GM18858 (cell line): ENCODE results near the gene CPHXL2.

ENCODE experiments used
- ATAC-seq: cut with Tn5 transposase; IDR thresholded peaks from one replicate; pipeline ENCODE4 v1.9.1; 2021; ENCODE audit not compliant: unreplicated experiment

Gene CPHXL2

DNA sequence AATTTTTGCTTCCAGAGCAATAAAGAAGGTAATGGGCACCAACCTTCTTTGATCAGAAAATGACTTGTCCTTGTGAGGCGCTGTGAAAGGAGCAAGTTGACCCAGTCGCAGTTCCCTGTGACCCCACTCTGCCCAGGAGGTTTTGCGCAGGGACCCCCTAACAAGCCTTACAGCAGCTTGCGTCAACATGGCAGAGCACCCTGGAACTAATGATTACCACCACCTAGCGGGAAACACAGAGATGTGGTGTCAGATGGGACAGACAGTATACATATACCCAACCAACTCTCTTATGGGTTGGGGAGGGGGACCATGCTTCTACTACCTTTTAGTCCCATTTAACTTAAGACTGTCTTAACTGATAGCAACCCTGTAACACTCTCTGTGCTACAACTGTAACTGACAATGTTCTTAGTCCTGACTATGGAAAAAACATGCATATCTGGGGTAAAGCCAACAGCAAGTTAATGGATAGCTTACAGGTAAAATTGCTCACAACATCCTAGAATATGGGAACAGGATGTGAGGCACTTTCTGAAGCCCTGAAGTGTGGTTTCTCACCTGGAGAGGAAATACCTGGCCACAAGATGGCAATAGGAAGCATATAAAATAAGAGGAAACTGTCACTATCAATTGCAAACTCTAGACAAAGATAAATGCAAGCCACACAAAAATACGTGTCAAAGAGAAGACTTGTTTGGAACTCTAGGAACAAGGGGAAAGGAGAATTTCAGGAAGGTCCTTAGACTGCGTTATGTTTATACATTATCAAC lies 32.4 kb downstream of the CPHXL2 start:
- no peak for ATAC-seq

DNA sequence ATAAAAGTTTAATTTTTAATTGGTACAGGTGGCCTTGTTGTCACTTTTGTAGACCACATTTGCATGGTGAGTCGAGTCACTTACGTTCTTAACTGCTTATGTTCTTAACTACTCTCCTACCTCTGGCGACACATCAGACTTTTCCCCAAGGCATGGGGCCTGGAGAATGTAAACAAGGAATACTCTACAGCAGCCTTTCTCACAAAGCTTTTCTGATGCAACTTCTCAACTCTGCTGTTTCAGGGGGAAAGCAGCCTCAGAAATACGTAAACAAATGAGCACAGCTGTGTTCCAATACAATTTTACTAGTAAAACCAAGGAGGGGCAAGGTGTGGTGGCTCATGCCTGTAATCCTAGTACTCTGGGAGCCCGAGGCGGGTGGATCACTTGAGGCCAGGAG lies 36.2 kb downstream of the CPHXL2 start:
- no peak for ATAC-seq

DNA sequence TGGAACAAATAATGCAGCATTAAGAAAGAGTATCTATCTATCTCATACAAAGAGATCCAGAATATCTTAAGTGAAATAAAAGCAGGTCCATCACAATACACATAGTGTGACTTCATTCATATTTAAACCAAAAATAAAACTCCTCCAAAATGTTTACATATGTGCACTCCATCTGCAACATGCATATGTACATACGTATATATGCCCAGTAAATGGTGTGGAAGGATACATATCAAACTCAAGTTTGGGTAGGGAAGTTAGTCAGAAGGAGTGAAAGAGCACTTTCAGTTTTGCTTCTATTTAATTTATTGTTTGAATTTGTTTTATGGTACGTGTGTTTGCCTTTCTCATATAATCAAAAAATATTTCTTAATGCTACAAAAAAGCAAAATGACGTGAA lies 41.8 kb downstream of the CPHXL2 start:
- ATAC-seq = no peak

DNA sequence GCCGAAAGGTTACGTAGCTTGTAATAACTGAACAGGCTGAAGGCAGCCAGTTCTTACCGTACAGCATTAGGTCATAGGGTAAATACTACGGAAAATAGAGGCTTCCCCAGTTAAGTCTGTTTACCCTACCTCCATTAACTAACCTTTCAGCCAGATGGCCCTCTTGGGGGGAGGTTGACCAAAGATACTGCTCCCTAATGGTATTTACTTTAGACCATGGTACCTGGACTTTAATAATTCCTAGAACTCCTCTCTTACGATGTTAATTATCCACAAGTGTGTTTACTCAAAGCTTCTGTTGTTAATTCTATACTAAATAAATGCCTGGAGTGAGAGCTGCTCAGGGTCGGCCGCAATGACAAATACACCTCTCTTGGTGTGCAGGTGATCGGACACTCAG lies 44.0 kb downstream of the CPHXL2 start:
- ATAC-seq = no peak

DNA sequence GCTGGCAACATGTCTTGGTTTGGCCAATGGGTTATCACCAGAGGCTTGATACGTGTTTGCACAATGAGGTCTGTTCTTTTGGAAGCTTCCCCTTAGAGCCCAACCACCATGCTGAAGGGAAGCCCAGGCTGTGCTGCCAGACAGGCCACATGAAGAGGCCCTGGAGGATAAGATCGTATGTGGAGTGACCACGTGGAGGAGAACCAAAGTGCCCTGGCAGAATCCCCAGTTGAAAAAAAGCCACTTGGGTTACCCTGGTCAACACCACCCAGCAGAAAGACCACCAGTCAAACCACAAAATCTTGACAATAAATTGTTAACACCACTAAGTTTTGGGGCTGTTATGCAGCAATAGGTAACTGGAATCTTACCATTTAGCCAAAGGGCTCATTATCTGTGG lies 46.8 kb downstream of the CPHXL2 start:
- ATAC-seq = no peak

DNA sequence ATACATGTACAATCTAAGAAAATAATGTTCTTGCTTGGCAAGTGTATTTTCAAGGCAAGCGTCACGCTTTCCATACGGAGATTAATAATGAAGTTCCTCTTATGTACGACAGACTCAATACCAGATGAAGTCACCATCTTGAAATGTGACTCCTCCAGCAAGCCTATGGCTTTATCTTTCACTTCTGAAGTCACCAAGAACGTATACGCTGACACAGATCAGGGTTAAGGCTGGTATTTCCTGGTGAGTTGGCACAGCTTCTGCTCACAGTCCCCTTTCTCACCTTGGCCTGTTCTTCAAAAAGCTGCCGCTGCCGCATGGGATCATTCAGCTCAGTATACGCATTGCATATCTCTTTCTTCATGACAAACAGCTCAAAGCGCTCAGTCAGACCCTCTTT lies 47.7 kb downstream of the CPHXL2 start:
- ATAC-seq = no peak

DNA sequence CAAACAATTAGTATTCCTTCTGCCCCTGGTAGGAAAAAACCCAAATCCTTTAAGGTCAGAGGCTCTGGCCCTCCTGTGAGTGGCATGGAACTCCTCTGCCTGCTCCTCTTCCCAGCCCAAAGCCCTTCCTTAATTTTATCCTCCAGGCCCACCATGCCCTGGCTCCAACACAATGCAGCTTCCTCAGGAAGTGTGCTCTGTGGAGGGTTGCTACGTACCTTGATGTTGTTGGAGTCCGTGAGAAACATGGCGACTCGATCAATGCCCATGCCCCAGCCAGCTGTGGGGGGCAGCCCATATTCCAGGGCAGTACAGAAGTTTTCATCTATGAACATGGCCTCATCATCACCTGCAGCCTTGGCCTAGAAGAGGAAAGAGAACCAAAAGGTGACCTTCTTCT lies 48.5 kb downstream of the CPHXL2 start:
- ATAC-seq = no peak

DNA sequence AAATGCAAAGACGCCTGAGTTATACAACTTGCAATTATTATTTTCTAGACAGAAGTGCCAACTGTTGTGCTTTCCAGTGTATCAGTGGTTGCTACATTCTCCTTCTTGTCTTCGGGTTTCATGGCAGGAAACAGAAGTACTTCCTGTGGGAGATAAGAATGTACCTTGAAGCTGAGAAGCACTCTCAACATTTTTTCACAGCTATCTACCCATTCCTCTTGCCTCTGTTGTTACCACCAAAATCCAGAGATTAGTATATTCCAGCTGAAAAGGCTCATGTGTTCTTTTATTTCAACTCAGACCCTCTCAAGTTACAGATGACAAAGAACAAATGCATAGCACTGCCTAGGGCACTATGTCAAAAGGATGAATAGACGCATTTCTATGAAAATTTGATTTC lies 49.0 kb downstream of the CPHXL2 start:
- ATAC-seq = no peak

DNA sequence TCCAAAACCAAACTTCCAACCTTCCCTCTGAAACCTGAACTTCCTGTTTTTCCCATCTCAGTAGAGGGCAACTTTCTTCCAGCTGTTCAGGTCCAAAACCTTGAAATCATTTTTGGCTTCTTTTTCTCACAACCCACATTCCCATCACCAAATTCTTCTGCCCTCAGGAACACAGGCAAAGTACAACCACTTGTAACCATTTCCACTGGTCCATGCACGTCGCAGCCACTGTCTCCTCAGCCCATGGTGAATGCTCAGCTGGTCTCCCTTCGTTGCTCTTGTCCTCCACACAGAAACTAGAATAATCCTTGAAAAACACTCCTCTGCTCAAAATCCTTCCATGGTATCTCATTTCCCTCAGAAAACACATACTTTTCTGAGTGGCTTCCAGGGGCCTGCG lies 50.0 kb downstream of the CPHXL2 start:
- no peak for ATAC-seq

DNA sequence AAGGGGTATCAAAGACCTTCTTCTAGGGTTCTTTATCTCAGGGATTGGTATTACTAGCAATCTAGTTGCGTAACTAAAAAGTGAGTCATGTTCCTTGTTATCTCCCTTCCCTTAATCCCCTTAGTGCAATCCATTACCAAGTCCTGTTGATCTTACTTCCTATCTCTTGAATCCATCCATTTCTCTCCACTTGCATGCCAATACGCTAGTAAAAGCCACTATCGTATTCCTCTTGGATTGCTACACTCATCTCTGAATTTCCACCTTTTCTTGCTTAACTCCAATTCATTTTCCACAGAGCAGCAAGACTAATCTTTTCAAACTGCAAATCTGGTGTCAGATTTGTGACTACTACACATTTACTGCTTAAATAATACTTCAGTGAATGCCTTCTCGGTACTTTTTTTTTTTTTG lies 51.9 kb downstream of the CPHXL2 start:
- no peak for ATAC-seq

DNA sequence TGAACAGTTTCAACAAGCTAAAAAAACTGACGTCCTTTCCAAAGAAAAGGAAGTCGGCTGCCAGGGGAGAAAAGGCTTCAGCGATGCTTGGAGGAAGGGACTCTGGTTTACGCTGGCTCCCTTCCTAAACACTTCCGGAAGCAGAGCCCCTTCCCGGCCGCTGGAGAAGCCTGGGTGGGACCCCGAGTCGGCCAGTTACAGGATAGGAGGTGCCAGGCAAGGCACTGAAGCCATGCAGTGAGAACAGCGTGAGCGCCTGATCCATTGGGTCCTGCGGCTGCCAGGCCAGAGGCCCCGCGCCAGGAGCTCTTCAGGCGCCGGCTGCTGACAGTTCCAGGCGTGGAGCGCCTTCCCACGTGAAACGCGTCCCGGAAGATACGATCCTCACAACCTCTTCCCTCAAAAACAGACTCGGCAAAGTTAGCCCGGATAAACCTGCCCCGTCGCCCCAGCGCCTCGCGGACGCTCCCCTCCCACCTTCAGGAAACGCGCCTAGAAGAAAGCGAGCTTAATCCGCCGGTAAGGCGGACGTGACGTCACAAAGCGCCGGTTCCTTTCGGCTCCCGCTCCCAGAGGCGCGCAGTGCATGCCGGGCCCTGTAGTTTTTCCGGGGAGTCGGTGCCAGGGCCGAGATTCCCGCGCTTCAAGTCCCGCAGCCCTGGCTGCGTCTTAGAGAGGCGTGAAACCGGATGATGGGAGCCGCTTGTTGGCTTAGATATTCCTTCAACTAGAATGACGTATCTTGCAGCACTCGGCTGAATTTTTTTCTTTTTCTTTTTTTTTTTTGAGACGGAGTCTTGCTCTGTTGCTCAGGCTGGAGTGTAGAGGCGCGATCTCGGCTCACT lies 53.8 kb downstream of the CPHXL2 start, which contains the start of gene ADAT1:
Gene ADAT1, minus strand, starts transcription at position 521 of the 845 bp plus-strand sequence. CDS start 2,482 bp downstream, outside the sequence.
- peak; percentile 87 for ATAC-seq

DNA sequence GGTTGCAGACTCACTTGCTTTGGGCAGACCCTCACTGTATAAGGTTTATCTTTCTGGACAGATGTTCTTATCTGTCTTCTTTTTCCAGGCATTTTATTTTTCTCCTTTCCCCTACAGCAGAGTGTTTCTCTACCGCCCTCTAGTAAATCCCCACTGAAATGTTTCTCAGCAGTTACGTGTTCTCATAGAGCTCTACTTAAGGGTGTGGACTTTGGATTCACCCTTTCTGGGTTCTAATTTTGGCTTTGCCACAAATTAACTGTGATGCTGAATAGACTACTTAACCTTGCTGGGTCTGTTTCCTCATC lies 55.7 kb downstream of the CPHXL2 start:
- ATAC-seq = no peak

DNA sequence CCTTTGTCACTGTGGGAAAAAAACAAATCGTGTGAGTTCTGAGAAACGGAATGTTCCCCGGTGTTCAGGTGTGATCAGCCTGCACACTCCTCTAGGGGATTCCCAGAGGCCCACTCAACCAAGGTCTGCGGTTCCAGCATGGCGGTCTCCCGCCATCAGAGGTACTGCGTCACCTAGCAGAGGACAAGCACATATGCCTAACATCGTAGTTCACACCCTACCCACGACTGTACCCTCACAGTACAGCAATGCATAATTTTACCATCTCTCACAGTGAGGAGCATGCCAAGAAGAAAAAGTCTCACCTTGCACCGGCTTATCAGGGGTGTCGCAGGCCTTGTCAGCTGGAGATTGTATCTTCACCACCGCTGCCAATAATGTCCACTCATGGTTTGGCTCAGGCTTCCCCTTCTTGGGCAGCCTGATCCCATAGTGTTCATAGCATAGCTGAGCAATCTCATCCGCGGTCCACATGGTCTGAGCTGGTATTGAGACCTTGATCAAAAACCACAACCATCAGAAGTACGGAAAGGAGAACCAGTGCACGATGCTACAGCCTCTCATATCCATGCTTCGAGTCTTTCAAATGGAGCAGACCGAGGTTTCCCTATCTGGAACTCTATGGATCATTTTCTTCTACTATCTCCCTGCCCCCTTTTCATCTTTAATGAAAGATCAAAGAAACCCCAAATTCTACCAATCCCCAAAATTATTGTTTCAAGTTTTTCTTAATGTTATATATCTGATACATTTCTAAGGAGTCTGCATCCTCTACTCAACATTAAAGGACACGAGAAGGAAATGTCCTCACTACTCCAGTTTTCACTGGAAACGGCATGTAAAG lies 56.3 kb downstream of the CPHXL2 start:
- ATAC-seq = no peak

DNA sequence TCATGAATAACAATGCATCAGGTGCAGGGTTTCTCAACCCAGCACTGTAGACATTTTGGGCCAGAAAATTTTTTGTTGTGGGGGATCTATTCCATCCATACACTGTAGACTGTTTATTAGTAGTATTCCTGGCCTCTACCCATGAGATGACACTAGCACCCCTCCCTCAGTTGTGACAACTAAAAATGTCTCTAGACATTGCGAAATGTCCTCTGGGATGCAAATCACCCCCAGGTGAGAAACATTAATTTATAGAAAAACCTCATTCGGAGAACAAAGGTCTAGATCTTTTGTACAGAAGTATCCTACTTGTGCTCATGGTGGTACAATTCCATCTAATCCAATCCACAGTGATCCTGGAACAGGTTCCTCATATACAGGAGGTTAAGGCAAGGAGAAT lies 58.0 kb downstream of the CPHXL2 start:
- ATAC-seq = no peak

DNA sequence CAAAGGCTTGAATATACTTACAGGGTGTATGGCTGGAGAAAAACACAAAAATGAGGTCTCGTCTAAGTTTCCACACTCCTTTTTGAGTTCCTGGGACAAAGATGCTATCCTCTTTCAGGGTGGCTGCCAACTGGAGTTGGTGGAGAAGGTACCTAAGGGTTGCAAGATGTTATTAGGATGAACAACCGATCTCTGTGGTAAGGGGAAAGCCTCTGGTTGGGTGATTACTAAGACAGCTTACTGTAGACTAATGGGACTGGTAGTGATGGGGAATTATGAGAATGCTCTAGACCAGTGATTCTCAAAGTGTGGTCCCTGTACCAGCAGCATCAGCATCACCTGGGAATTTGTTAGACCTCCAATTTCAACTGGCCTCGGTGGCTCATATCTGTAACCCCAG lies 59.7 kb downstream of the CPHXL2 start:
- no peak for ATAC-seq

DNA sequence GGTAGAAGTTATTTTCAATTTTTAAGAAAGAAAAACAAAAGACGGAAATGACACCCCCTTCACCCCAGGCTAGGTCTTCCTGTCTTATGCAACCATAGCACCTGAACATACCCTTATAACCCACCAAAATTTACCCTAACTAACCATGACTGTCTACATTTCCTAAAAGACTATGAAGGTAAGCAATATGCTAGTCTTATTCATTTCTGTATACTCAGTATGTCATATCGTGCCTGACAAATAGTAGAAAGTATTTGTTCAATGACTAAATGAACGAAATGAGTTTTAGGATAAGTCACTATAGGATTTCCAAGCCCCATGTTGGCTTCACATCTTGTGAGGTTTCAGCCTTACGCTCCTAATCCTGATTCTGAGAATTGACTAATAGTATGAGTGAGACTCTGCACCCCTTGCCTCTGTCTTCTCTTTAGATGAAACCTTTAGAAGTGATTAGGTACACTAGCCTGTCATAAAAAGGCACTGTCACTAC lies 60.2 kb downstream of the CPHXL2 start:
- ATAC-seq = no peak

DNA sequence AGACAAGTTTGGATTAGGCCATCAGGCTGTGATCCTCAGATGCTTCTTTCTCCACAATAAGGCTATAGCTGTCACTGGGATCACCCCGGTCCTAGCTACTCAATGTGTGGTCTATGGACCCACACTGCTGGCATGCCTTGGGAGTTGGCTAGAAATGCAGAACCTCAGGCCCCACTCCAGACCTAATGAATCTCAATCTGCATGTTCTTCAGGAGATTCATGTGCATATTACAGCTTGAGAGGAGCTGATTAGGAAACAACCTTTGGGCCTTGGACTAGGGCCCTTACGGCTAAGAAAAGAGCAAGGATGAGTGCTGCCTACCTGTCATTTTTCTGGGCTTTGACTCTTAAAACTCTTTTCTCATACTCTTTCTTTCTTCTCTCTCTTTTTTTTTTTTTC lies 61.2 kb downstream of the CPHXL2 start:
- no peak for ATAC-seq

DNA sequence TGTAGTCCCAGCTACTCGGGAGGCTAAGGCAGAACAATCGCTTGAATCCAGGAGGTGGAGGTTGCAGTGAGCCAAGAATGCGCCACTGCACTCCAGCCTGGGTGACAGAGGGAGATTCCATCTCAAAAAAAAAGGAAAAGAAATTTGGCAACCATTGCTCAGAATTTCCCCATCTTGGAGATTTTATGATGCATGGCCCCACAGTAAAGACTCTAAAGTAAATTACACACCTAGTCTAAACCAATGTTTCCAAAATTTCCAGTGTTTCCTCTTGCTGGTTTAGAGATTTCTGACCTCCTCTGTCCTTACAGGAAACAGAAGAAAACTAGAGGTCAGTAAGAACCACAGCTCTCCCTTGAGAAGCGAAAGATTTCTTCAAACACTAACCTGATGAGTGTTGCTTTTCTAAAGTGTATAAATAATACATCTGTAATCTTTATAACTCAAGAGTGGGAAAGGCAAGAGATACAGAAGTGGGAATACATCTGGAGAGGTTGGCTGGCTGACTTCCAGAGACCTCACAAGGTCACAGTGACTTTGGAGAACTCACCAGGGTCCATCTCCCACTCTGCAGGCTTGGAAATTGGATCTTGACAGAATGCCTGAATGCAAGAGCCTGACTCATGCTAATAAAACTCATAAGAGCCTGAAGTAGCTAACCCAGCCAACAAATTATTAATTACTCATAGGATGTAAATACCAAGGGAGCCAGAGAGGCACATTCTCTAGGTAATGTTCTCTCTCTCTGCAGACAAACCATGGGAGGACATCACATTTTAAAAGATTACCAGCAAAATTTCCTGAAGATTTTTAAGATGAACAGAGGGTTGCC lies 62.5 kb downstream of the CPHXL2 start:
- no peak for ATAC-seq
